Gastrocnemius medialis (tissue), 4 donors: ENCODE measurements around the gene TNFSF4. TPM values are rescaled to one million over a fixed set of nuclear protein-coding genes. Genes with fewer than 3 reads are reported as not detected.

Experiments
- ATAC-seq, 2 donors: fragments of 150-250 bp; one replicate each; pipeline ENCODE4 v1.9.1; 2016
- DNase-seq, 2 donors: peaks; one replicate each; pipeline ENCODE4 v3.0.0-alpha.2; 2019
- H3K27ac ChIP-seq, 4 donors: fragments of 200-600 bp; sonication (generic); 1 replicate in 1 of 4; 2 replicates in 3 of 4; pipeline ENCODE4 v1.5.1; 2016 to 2018; ENCODE audit warnings: mild to moderate bottlenecking in 2 of 4, moderate library complexity in 1 of 4
- H3K27me3 ChIP-seq, 3 donors: fragments of 200-600 bp; sonication (generic) in 2 of 3; 1 replicate in 1 of 3; 2 replicates in 2 of 3; pipeline versions ENCODE4 v1.5.1 to v1.6.0; 2016 to 2019; ENCODE audit warnings: mild to moderate bottlenecking in 1 of 3, moderate library complexity in 1 of 3
- H3K36me3 ChIP-seq, 2 donors: fragments of 200-600 bp; sonication (generic) in 1 of 2; one replicate each; pipeline ENCODE4 v1.5.1; 2017 to 2018
- H3K4me1 ChIP-seq, 2 donors: fragments of 200-600 bp; sonication (generic) in 1 of 2; one replicate each; pipeline ENCODE4 v1.5.1; 2016 to 2017; ENCODE audit warnings: mild to moderate bottlenecking in 2 of 2
- H3K4me3 ChIP-seq, 4 donors: fragments of 200-600 bp; sonication (generic) in 3 of 4; 1 replicate in 1 of 4; 2 replicates in 3 of 4; pipeline ENCODE4 v1.5.1; 2016 to 2019; ENCODE audit warnings: mild to moderate bottlenecking in 2 of 4
- H3K9me3 ChIP-seq, 3 donors: fragments of 200-600 bp; sonication (generic) in 2 of 3; 1 replicate in 1 of 3; 2 replicates in 2 of 3; pipeline ENCODE4 v1.5.1; 2016 to 2019
- POLR2A ChIP-seq, 2 donors: fragments of 450-650 bp; IDR thresholded peaks; one replicate each; pipeline ENCODE4 v1.6.1; 2017; ENCODE audit warnings: antibody characterized with exemption in 2 of 2, mild to moderate bottlenecking in 2 of 2, moderate library complexity in 2 of 2
- in situ Hi-C, 4 donors: fragments of 200-750 bp; cut with MboI; loops; one replicate each; pipeline versions ENCODE4 v1.15.0 to v1.8.0; 2017; ENCODE audit warnings: low sequenced_read_pairs in 4 of 4
- intact Hi-C: fragments of 100-400 bp; cut with DNase I; formaldehyde crosslinking; loops from one replicate; pipeline ENCODE4 v1.15.1; 2023; ENCODE audit warnings: low total_unique reads
- total RNA-seq, 4 donors: library from RNA; depleted of rRNA; stranded (reverse); fragments of >200 nt; gene quantifications; one replicate each; pipeline versions ENCODE4 v1.1.0 to v1.2.3, GENCODE V29; 2016
- TF ChIP-seq, protein P1 (sequence below), 5 experiments: fragments of 450-650 bp in 3 of 5; fragments of 200-600 bp in 2 of 5; sonication (generic) in 2 of 5; IDR thresholded peaks in 4 of 5; conservative IDR thresholded peaks in 1 of 5; 1 replicate in 4 of 5; 2 replicates in 1 of 5; pipeline ENCODE4 v1.5.1; 2016 to 2019; ENCODE audit warnings: antibody characterized with exemption in 5 of 5, mild to moderate bottlenecking in 3 of 5, moderate library complexity in 3 of 5

Gene TNFSF4
- total RNA-seq, 4 donors from 2014 or later, result 0.16 to 0.25 (median 0.23) TPM; not detected in 1

GRCh38 chr1:173173388-173173787 lies 33.7 kb downstream of the TNFSF4 start:
- no peaks in the 10 kb centered on the region for H3K4me1 ChIP-seq
- no peak overlapping the region for H3K27ac ChIP-seq
- no peak for TF ChIP-seq POLR2A (IDR thresholded peaks at IDR 0.05)
- TF ChIP-seq, protein P1, sequence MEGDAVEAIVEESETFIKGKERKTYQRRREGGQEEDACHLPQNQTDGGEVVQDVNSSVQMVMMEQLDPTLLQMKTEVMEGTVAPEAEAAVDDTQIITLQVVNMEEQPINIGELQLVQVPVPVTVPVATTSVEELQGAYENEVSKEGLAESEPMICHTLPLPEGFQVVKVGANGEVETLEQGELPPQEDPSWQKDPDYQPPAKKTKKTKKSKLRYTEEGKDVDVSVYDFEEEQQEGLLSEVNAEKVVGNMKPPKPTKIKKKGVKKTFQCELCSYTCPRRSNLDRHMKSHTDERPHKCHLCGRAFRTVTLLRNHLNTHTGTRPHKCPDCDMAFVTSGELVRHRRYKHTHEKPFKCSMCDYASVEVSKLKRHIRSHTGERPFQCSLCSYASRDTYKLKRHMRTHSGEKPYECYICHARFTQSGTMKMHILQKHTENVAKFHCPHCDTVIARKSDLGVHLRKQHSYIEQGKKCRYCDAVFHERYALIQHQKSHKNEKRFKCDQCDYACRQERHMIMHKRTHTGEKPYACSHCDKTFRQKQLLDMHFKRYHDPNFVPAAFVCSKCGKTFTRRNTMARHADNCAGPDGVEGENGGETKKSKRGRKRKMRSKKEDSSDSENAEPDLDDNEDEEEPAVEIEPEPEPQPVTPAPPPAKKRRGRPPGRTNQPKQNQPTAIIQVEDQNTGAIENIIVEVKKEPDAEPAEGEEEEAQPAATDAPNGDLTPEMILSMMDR (IDR thresholded peaks at IDR 0.05 in 4 of 5, conservative IDR thresholded peaks at IDR 0.05 in 1 of 5), result no peak
- no peaks in the 10 kb centered on the region for H3K27me3 ChIP-seq
- in situ Hi-C loops, result no loop called here
- no peak overlapping the region for H3K4me3 ChIP-seq
- intact Hi-C loops, result no loop called here
- ATAC-seq, result no peak
- H3K36me3 ChIP-seq, result no peaks in the 10 kb centered on the region
- no peak for DNase-seq
- H3K9me3 ChIP-seq, result no peaks in the 10 kb centered on the region

GRCh38 chr1:173171152-173171551 lies 36.0 kb downstream of the TNFSF4 start:
- in situ Hi-C loops (no loop called here), intact Hi-C loops (no loop called here)
- Histone ChIP-seq H3K27ac (no peak overlapping the region), H3K4me3 (no peak overlapping the region), H3K9me3 (no peaks in the 10 kb centered on the region), H3K27me3 (no peaks in the 10 kb centered on the region), H3K4me1 (no peaks in the 10 kb centered on the region), H3K36me3 (no peaks in the 10 kb centered on the region)
- ATAC-seq (no peak), DNase-seq (no peak)
- TF ChIP-seq POLR2A (IDR thresholded peaks at IDR 0.05), result no peak
- TF ChIP-seq, protein P1 (IDR thresholded peaks at IDR 0.05 in 4 of 5, conservative IDR thresholded peaks at IDR 0.05 in 1 of 5), result no peak

DNA sequence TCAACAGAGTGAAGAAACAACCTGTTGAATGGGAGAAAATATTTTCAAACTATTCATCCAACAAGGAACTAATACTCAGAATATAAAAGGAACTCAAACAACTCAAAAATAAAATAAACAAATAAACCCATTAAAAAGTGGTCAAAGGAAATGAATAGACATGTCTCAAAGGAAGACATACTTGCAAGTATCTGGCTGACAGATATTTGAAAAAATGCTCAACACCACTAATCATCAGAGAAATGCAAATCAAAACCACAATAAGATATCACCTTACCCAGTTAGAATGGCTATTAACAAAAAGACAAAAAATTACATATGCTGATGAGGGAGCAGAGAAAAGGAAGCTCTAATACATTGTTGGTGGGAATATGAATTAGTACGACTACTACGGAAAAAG lies 38.2 kb downstream of the TNFSF4 start:
- H3K9me3 ChIP-seq, result no peaks in the 10 kb centered on the region
- intact Hi-C loops, result no loop called here
- DNase-seq (no peak), ATAC-seq (no peak)
- H3K36me3 ChIP-seq, result no peaks in the 10 kb centered on the region
- no peaks in the 10 kb centered on the region for H3K27me3 ChIP-seq
- no peak overlapping the region for H3K4me3 ChIP-seq
- no peaks in the 10 kb centered on the region for H3K4me1 ChIP-seq
- in situ Hi-C loops, result no loop called here
- H3K27ac ChIP-seq, result no peak overlapping the region
- TF ChIP-seq, protein P1 (IDR thresholded peaks at IDR 0.05 in 4 of 5, conservative IDR thresholded peaks at IDR 0.05 in 1 of 5), result no peak
- TF ChIP-seq POLR2A (IDR thresholded peaks at IDR 0.05), result no peak

DNA sequence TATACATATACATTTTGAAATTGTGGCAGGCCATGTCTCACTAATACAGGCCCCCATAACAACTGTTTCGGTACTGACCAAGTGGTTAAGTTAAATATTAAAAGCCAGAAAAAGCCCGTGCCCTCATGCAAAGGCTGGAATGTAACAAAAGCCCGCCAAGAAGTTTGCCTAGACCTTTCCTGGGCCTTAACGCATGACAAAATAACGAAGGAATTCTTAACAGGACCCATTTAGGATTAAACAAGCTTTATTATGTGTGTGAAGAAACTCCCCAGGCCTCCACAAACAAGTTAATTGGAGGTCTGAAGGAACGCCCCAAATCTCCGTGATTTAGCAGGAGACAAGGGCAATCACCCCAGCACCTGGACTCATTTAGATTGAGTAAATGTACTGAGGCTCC lies 42.4 kb downstream of the TNFSF4 start:
- no peak for TF ChIP-seq POLR2A (IDR thresholded peaks at IDR 0.05)
- TF ChIP-seq, protein P1 (IDR thresholded peaks at IDR 0.05 in 4 of 5, conservative IDR thresholded peaks at IDR 0.05 in 1 of 5), result no peak
- Histone ChIP-seq H3K4me1 (no peaks in the 10 kb centered on the region), H3K27ac (no peak overlapping the region), H3K9me3 (no peaks in the 10 kb centered on the region), H3K27me3 (no peaks in the 10 kb centered on the region), H3K36me3 (no peaks in the 10 kb centered on the region), H3K4me3 (no peak overlapping the region)
- DNase-seq (no peak), ATAC-seq (no peak)
- in situ Hi-C loops (no loop called here), intact Hi-C loops (no loop called here)

DNA sequence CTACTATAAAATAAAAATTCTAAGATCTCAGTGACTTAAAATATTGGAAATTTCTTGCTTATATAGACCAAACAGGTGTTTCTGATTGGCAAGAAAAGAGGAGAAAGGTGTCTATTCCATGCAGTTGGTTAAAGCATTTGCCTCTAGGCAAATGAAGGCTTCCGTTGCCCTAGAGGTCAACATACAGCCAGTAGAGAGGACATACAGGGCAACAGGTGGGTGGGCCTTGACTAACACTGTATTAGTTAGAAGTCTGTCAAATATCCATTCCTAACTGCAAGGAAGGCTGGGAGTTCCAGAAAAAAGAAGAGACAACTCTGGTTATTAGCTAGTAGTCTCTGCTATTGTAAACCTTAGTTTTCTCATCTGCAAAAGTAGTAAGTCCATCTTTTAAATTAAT lies 43.0 kb downstream of the TNFSF4 start:
- Histone ChIP-seq H3K27me3 (no peaks in the 10 kb centered on the region), H3K36me3 (no peaks in the 10 kb centered on the region), H3K27ac (no peak overlapping the region), H3K4me1 (no peaks in the 10 kb centered on the region), H3K9me3 (no peaks in the 10 kb centered on the region), H3K4me3 (no peak overlapping the region)
- no peak for DNase-seq
- in situ Hi-C loops, result no loop called here
- intact Hi-C loops, result no loop called here
- TF ChIP-seq POLR2A (IDR thresholded peaks at IDR 0.05), result no peak
- TF ChIP-seq, protein P1 (IDR thresholded peaks at IDR 0.05 in 4 of 5, conservative IDR thresholded peaks at IDR 0.05 in 1 of 5), result no peak
- no peak for ATAC-seq
